ENCODE results near the gene ELAC1.

Gene ELAC1

GRCh38 chr18:51011709-51012108 is 43.9 kb downstream of the ELAC1 start:
- Histone ChIP-seq H3K27ac (ENCODE audit: low read depth, low read length) (no peak overlapping the region), H3K27me3 (ENCODE audit: control insufficient read depth in 5 of 5, insufficient read depth in 4 of 5, low read length in 5 of 5) (no peaks in the 10 kb centered on the region), H3K4me3 (ENCODE audit: low read depth in 1 of 5, low read length in 5 of 5) (no peak overlapping the region), H3K9ac (ENCODE audit: low read length in 5 of 5) (no peak overlapping the region), H3K4me1 (ENCODE audit: control insufficient read depth in 5 of 5, insufficient read depth in 5 of 5, low read length in 5 of 5) (peaks cover 0 to 6% (median 0%) of the 10 kb centered on the region in 5 donors), H3K36me3 (ENCODE audit: control insufficient read depth in 5 of 5, insufficient read depth in 5 of 5, low read length in 5 of 5) (peaks cover 0 to 3% (median 0%) of the 10 kb centered on the region in 5 donors), H3K9me3 (ENCODE audit: control insufficient read depth in 5 of 5, low read length in 5 of 5) (no peaks in the 10 kb centered on the region)

- Histone ChIP-seq H3K27me3 (ENCODE audit: control insufficient read depth in 5 of 5, insufficient read depth in 4 of 5, low read length in 5 of 5) (no peaks in the 10 kb centered on the region), H3K27ac (ENCODE audit: low read depth, low read length) (no peak overlapping the region), H3K36me3 (ENCODE audit: control insufficient read depth in 5 of 5, insufficient read depth in 5 of 5, low read length in 5 of 5) (peaks cover 0 to 9% (median 2%) of the 10 kb centered on the region in 5 donors), H3K4me1 (ENCODE audit: control insufficient read depth in 5 of 5, insufficient read depth in 5 of 5, low read length in 5 of 5) (no peaks in the 10 kb centered on the region), H3K4me3 (ENCODE audit: low read depth in 1 of 5, low read length in 5 of 5) (no peak overlapping the region), H3K9me3 (ENCODE audit: control insufficient read depth in 5 of 5, low read length in 5 of 5) (no peaks in the 10 kb centered on the region), H3K9ac (ENCODE audit: low read length in 5 of 5) (no peak overlapping the region)
Measured at GRCh38 chr18:51012441-51012840, 44.6 kb downstream of the ELAC1 start.

GRCh38 chr18:51013259-51013658 is 45.4 kb downstream of the ELAC1 start:
- Histone ChIP-seq H3K27me3 (ENCODE audit: control insufficient read depth in 5 of 5, insufficient read depth in 4 of 5, low read length in 5 of 5) (no peaks in the 10 kb centered on the region), H3K36me3 (ENCODE audit: control insufficient read depth in 5 of 5, insufficient read depth in 5 of 5, low read length in 5 of 5) (peaks cover 0 to 9% (median 2%) of the 10 kb centered on the region in 5 donors), H3K4me3 (ENCODE audit: low read depth in 1 of 5, low read length in 5 of 5) (no peak overlapping the region), H3K9ac (ENCODE audit: low read length in 5 of 5) (no peak overlapping the region), H3K4me1 (ENCODE audit: control insufficient read depth in 5 of 5, insufficient read depth in 5 of 5, low read length in 5 of 5) (no peaks in the 10 kb centered on the region), H3K9me3 (ENCODE audit: control insufficient read depth in 5 of 5, low read length in 5 of 5) (no peaks in the 10 kb centered on the region), H3K27ac (ENCODE audit: low read depth, low read length) (no peak overlapping the region)

- Histone ChIP-seq H3K36me3 (ENCODE audit: control insufficient read depth in 5 of 5, insufficient read depth in 5 of 5, low read length in 5 of 5) (peaks cover 0 to 19% (median 3%) of the 10 kb centered on the region in 5 donors), H3K27ac (ENCODE audit: low read depth, low read length) (no peak overlapping the region), H3K9me3 (ENCODE audit: control insufficient read depth in 5 of 5, low read length in 5 of 5) (no peaks in the 10 kb centered on the region), H3K27me3 (ENCODE audit: control insufficient read depth in 5 of 5, insufficient read depth in 4 of 5, low read length in 5 of 5) (no peaks in the 10 kb centered on the region), H3K4me1 (ENCODE audit: control insufficient read depth in 5 of 5, insufficient read depth in 5 of 5, low read length in 5 of 5) (no peaks in the 10 kb centered on the region), H3K9ac (ENCODE audit: low read length in 5 of 5) (no peak overlapping the region), H3K4me3 (ENCODE audit: low read depth in 1 of 5, low read length in 5 of 5) (no peak overlapping the region)
Measured at GRCh38 chr18:51017140-51017879, 49.5 kb downstream of the ELAC1 start.

- H3K9me3 ChIP-seq (ENCODE audit: control insufficient read depth in 5 of 5, low read length in 5 of 5) = no peaks in the 10 kb centered on the region
- H3K4me3 ChIP-seq (ENCODE audit: low read depth in 1 of 5, low read length in 5 of 5) = no peak overlapping the region
- peaks cover 2 to 15% (median 5%) of the 10 kb centered on the region in 5 donors for H3K36me3 ChIP-seq (ENCODE audit: control insufficient read depth in 5 of 5, insufficient read depth in 5 of 5, low read length in 5 of 5)
- no peak overlapping the region for H3K27ac ChIP-seq (ENCODE audit: low read depth, low read length)
- H3K9ac ChIP-seq (ENCODE audit: low read length in 5 of 5) = no peak overlapping the region
- H3K27me3 ChIP-seq (ENCODE audit: control insufficient read depth in 5 of 5, insufficient read depth in 4 of 5, low read length in 5 of 5) = no peaks in the 10 kb centered on the region
- H3K4me1 ChIP-seq (ENCODE audit: control insufficient read depth in 5 of 5, insufficient read depth in 5 of 5, low read length in 5 of 5) = no peaks in the 10 kb centered on the region
Measured at GRCh38 chr18:51020536-51020935, 52.7 kb downstream of the ELAC1 start.

- Histone ChIP-seq H3K27ac (ENCODE audit: low read depth, low read length) (no peak overlapping the region), H3K9ac (ENCODE audit: low read length in 5 of 5) (no peak overlapping the region), H3K4me1 (ENCODE audit: control insufficient read depth in 5 of 5, insufficient read depth in 5 of 5, low read length in 5 of 5) (no peaks in the 10 kb centered on the region), H3K36me3 (ENCODE audit: control insufficient read depth in 5 of 5, insufficient read depth in 5 of 5, low read length in 5 of 5) (peaks cover 2 to 22% (median 6%) of the 10 kb centered on the region in 5 donors), H3K27me3 (ENCODE audit: control insufficient read depth in 5 of 5, insufficient read depth in 4 of 5, low read length in 5 of 5) (no peaks in the 10 kb centered on the region), H3K4me3 (ENCODE audit: low read depth in 1 of 5, low read length in 5 of 5) (no peak overlapping the region), H3K9me3 (ENCODE audit: control insufficient read depth in 5 of 5, low read length in 5 of 5) (no peaks in the 10 kb centered on the region)
Measured at GRCh38 chr18:51021226-51021965, 53.6 kb downstream of the ELAC1 start.

- Histone ChIP-seq H3K4me3 (ENCODE audit: low read depth in 1 of 5, low read length in 5 of 5) (no peak overlapping the region), H3K4me1 (ENCODE audit: control insufficient read depth in 5 of 5, insufficient read depth in 5 of 5, low read length in 5 of 5) (peaks cover 5 to 26% (median 21%) of the 10 kb centered on the region in 5 donors), H3K27ac (ENCODE audit: low read depth, low read length) (no peak overlapping the region), H3K9me3 (ENCODE audit: control insufficient read depth in 5 of 5, low read length in 5 of 5) (no peaks in the 10 kb centered on the region), H3K36me3 (ENCODE audit: control insufficient read depth in 5 of 5, insufficient read depth in 5 of 5, low read length in 5 of 5) (peaks cover 0 to 9% (median 5%) of the 10 kb centered on the region in 5 donors), H3K9ac (ENCODE audit: low read length in 5 of 5) (no peak overlapping the region), H3K27me3 (ENCODE audit: control insufficient read depth in 5 of 5, insufficient read depth in 4 of 5, low read length in 5 of 5) (no peaks in the 10 kb centered on the region)
Measured at GRCh38 chr18:51025512-51025911, 57.7 kb downstream of the ELAC1 start.

GRCh38 chr18:51028201-51028805 is 60.5 kb downstream of the ELAC1 start:
- Histone ChIP-seq H3K4me1 (ENCODE audit: control insufficient read depth in 5 of 5, insufficient read depth in 5 of 5, low read length in 5 of 5) (peaks cover 7 to 45% (median 39%) of the 10 kb centered on the region in 5 donors), H3K36me3 (ENCODE audit: control insufficient read depth in 5 of 5, insufficient read depth in 5 of 5, low read length in 5 of 5) (peaks cover 0 to 9% (median 3%) of the 10 kb centered on the region in 5 donors), H3K27ac (ENCODE audit: low read depth, low read length) (peak overlapping the region; percentile 89), H3K9ac (ENCODE audit: low read length in 5 of 5) (peak overlapping the region in 1 of 5 donors; percentile 28), H3K4me3 (ENCODE audit: low read depth in 1 of 5, low read length in 5 of 5) (no peak overlapping the region), H3K27me3 (ENCODE audit: control insufficient read depth in 5 of 5, insufficient read depth in 4 of 5, low read length in 5 of 5) (no peaks in the 10 kb centered on the region), H3K9me3 (ENCODE audit: control insufficient read depth in 5 of 5, low read length in 5 of 5) (no peaks in the 10 kb centered on the region)

- Histone ChIP-seq H3K9me3 (ENCODE audit: control insufficient read depth in 5 of 5, low read length in 5 of 5) (no peaks in the 10 kb centered on the region), H3K27ac (ENCODE audit: low read depth, low read length) (peak overlapping the region; percentile 89), H3K27me3 (ENCODE audit: control insufficient read depth in 5 of 5, insufficient read depth in 4 of 5, low read length in 5 of 5) (no peaks in the 10 kb centered on the region), H3K4me3 (ENCODE audit: low read depth in 1 of 5, low read length in 5 of 5) (peak overlapping the region; percentile 67 to 90 (median 86)), H3K4me1 (ENCODE audit: control insufficient read depth in 5 of 5, insufficient read depth in 5 of 5, low read length in 5 of 5) (peaks cover 7 to 47% (median 43%) of the 10 kb centered on the region in 5 donors), H3K9ac (ENCODE audit: low read length in 5 of 5) (peak overlapping the region; percentile 89 to 97 (median 94)), H3K36me3 (ENCODE audit: control insufficient read depth in 5 of 5, insufficient read depth in 5 of 5, low read length in 5 of 5) (peaks cover 0 to 10% (median 3%) of the 10 kb centered on the region in 5 donors)
Measured at GRCh38 chr18:51029378-51029693, 61.5 kb downstream of the ELAC1 start.

All from subcutaneous abdominal adipose tissue (tissue), 5 donors.